OCI-LY7 (cell line): ENCODE data around the gene CLSTN1.

Source experiments
- CTCF ChIP-seq: fragments of 200-600 bp; sonication (generic); conservative IDR thresholded peaks from 2 replicates; pipeline ENCODE4 v1.5.1; 2014; ENCODE audit warnings: mild to moderate bottlenecking, antibody characterized with exemption, low read length, moderate library complexity, mixed read lengths
- EZH2phosphoT487 ChIP-seq: fragments of 200-600 bp; sonication (generic); IDR thresholded peaks from 2 replicates; pipeline ENCODE4 v1.6.1; 2018; ENCODE audit warnings: low read depth, borderline replicate concordance, mild to moderate bottlenecking, mixed run types, antibody characterized with exemption, low read length, moderate library complexity, mixed read lengths

DNA sequence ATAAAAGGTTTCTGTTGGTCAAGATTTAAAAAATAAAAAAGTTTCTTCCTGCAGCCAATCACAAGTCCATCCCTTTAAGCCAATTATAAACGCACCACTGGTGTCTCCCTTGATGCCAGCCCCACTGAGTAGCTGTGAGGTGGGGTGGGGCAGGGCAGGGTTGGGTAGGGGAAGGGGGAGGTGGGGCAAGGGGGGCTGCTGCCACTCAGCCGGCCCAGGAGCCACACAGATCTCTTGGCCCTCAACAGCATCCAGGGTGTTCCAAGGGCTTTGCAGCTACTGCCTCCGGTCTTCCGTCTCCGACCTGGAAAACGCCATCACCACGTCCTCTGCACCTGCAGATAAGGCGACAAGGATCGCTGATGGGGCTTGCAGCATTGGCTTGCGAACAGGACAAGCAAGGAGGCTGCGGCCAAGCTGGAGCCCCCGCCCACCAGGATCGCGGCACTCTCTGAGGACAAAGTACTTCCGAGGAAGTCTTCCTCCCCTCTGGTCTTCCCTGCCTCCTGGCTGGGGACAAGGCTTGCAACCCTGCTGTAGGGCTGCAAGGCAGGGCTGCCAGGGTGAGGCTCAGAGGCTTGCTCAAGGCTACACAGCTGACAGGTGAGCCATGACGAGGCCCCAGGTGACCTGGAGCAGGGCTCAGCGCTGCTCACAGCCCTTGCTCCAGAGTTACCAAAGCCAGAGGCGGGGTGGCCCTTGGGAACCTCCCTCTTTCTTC is 26.8 kb upstream of the CLSTN1 start:
- no peak for TF ChIP-seq CTCF
- TF ChIP-seq EZH2phosphoT487: no peak
